HCT116 (cell line): ENCODE measurements around the gene ESRRG. TPM values are rescaled to one million over a fixed set of nuclear protein-coding genes. Genes with fewer than 3 reads are reported as not detected.

ENCODE experiments used
- ATAC-seq: fragments of 200-7000 bp; cut with Tn5 transposase; 2 replicates; pipeline ENCODE4 v1.9.1; 2020; ENCODE audit warnings: mild to moderate bottlenecking, moderate library complexity
- BruUV-seq: library from RNA; stranded (reverse); fragments of 400-500 nt; replicated peaks from 2 replicates; lab custom pipeline; 2021; lab: Mats Ljungman, UMichigan
- CTCF ChIA-PET: fragments of 300-600 bp; sonication (Branson Sonifier 250); formaldehyde crosslinking; loops from one replicate; lab custom pipeline; 2021; ENCODE audit warnings: antibody characterized with exemption; lab: Charles Lee
- POLR2A ChIA-PET: fragments of 300-600, 350-600 bp; sonication (Branson Sonifier 250); formaldehyde crosslinking; loops from one replicate; lab custom pipeline; 2021; ENCODE audit warnings: antibody characterized with exemption; lab: Charles Lee
- RAD21 ChIA-PET, 2 experiments: fragments of 300-600 bp; sonication (Branson Sonifier 250); formaldehyde crosslinking; loops; one replicate each; lab custom pipeline; 2023; ENCODE audit warnings: low total read pairs in 2 of 2; ENCODE audit not compliant: uncharacterized antibody in 2 of 2, unreplicated experiment in 2 of 2, low non-redundant PET in 1 of 2; lab: Charles Lee
- DNase-seq: peaks from one replicate; pipeline ENCODE4 v3.0.0-alpha.2; 2010; ENCODE audit warnings: low read depth, low spot score
- H2AFZ ChIP-seq: fragments of 200-600 bp; shearing (Covaris generic), sonication (generic); 2 replicates; pipeline ENCODE4 v1.6.1; 2017; ENCODE audit warnings: low read depth, mixed run types, mixed read lengths, antibody characterized with exemption, low read length; ENCODE audit not compliant: poor library complexity, severe bottlenecking
- H3K27ac ChIP-seq: 2 replicates; pipeline ENCODE4 v1.5.1; 2012; ENCODE audit warnings: low read depth, low read length
- H3K27me3 ChIP-seq: fragments of 200-600 bp; sonication (generic); 2 replicates; pipeline ENCODE4 v1.6.1; 2016; ENCODE audit warnings: mixed run types, low read length, mixed read lengths; ENCODE audit not compliant: insufficient read depth
- H3K36me3 ChIP-seq, 2 experiments: fragments of 200-500 bp in 1 of 2; fragments of 200-600 bp in 1 of 2; sonication (Bioruptor generic) in 1 of 2; sonication (generic) in 1 of 2; 2 replicates each; pipeline versions ENCODE4 v1.5.1 to v1.6.1; 2014 to 2016; ENCODE audit warnings: low read length in 2 of 2, inconsistent platforms in 1 of 2, mixed read lengths in 1 of 2, mixed run types in 1 of 2; ENCODE audit not compliant: insufficient read depth in 2 of 2, control insufficient read depth in 1 of 2
- H3K4me1 ChIP-seq, 2 experiments: fragments of 200-600 bp in 1 of 2; sonication (generic) in 1 of 2; 2 replicates each; pipeline versions ENCODE4 v1.5.1 to v1.6.1; 2012 to 2017; ENCODE audit warnings: low read length in 2 of 2, inconsistent platforms in 1 of 2, mild to moderate bottlenecking in 1 of 2, mixed read lengths in 1 of 2, mixed run types in 1 of 2, moderate library complexity in 1 of 2; ENCODE audit not compliant: insufficient read depth in 2 of 2, control insufficient read depth in 1 of 2
- H3K4me2 ChIP-seq: fragments of 200-600 bp; sonication (generic); 2 replicates; pipeline ENCODE4 v1.6.1; 2017; ENCODE audit warnings: mixed run types, low read length, mixed read lengths
- H3K4me3 ChIP-seq, 2 experiments: fragments of 200-600 bp in 1 of 2; sonication (generic) in 1 of 2; replicated peaks in 1 of 2; 2 replicates each; pipeline ENCODE4 v1.5.1; 2011 to 2016; ENCODE audit warnings: low read length in 2 of 2, control low read depth in 1 of 2, low read depth in 1 of 2, mild to moderate bottlenecking in 1 of 2, mixed read lengths in 1 of 2, mixed run types in 1 of 2
- H3K79me2 ChIP-seq: fragments of 200-600 bp; sonication (generic); 2 replicates; pipeline ENCODE4 v1.6.1; 2017; ENCODE audit warnings: mild to moderate bottlenecking, mixed run types, low read length, moderate library complexity, mixed read lengths; ENCODE audit not compliant: insufficient read depth
- H3K9ac ChIP-seq: fragments of 200-600 bp; sonication (generic); 2 replicates; pipeline ENCODE4 v1.6.1; 2016; ENCODE audit warnings: low read length, mixed read lengths
- H3K9me2 ChIP-seq: fragments of 200-600 bp; sonication (generic), shearing (Covaris generic); 2 replicates; pipeline ENCODE4 v1.6.1; 2017; ENCODE audit warnings: mixed run types, mild to moderate bottlenecking, moderate library complexity; ENCODE audit not compliant: insufficient read depth
- H3K9me3 ChIP-seq, 2 experiments: fragments of 200-500 bp in 1 of 2; fragments of 200-600 bp in 1 of 2; sonication (Bioruptor generic) in 1 of 2; sonication (generic) in 1 of 2; 2 replicates each; pipeline ENCODE4 v1.6.1; 2014 to 2017; ENCODE audit warnings: low read length in 2 of 2, mixed read lengths in 2 of 2, inconsistent platforms in 1 of 2, low read depth in 1 of 2, mild to moderate bottlenecking in 1 of 2, mixed run types in 1 of 2, moderate library complexity in 1 of 2; ENCODE audit not compliant: control insufficient read depth in 1 of 2, insufficient read depth in 1 of 2
- H4K20me1 ChIP-seq: fragments of 200-600 bp; sonication (generic), shearing (Covaris generic); 2 replicates; pipeline ENCODE4 v1.6.1; 2017; ENCODE audit warnings: mixed run types, mild to moderate bottlenecking, moderate library complexity; ENCODE audit not compliant: insufficient read depth
- CBX3 ChIP-seq: IDR thresholded peaks from 2 replicates; pipeline ENCODE4 v1.6.1; 2012; ENCODE audit warnings: low read depth
- CEBPB ChIP-seq: IDR thresholded peaks from 2 replicates; pipeline ENCODE4 v1.6.1; 2012; ENCODE audit warnings: low read depth
- CTCF ChIP-seq, 3 experiments: fragments of 200-600 bp in 1 of 3; sonication (generic) in 1 of 3; IDR thresholded peaks in 2 of 3; conservative IDR thresholded peaks in 1 of 3; 2 replicates each; pipeline ENCODE4 v1.5.1; 2012 to 2017; ENCODE audit warnings: low read depth in 2 of 3, low read length in 2 of 3, antibody characterized with exemption in 1 of 3, borderline replicate concordance in 1 of 3, control low read depth in 1 of 3, mild to moderate bottlenecking in 1 of 3, mixed read lengths in 1 of 3, mixed run types in 1 of 3, moderate library complexity in 1 of 3; ENCODE audit not compliant: insufficient read depth in 1 of 3
- EGR1 ChIP-seq: IDR thresholded peaks from 2 replicates; pipeline ENCODE4 v1.6.1; 2012; ENCODE audit warnings: low read depth
- EZH2phosphoT487 ChIP-seq: fragments of 200-600 bp; IDR thresholded peaks from 2 replicates; pipeline ENCODE4 v1.6.1; 2018; ENCODE audit warnings: antibody characterized with exemption, borderline replicate concordance
- FOSL1 ChIP-seq: IDR thresholded peaks from 2 replicates; pipeline ENCODE4 v1.6.1; 2012; ENCODE audit warnings: low read depth
- JUND ChIP-seq: IDR thresholded peaks from 2 replicates; pipeline ENCODE4 v1.6.1; 2012
- POLR2A ChIP-seq: IDR thresholded peaks from 2 replicates; pipeline ENCODE4 v1.7.0; 2011; ENCODE audit warnings: borderline replicate concordance; ENCODE audit not compliant: insufficient read depth, insufficient read length; ENCODE audit errors: extremely low read depth
- RAD21 ChIP-seq: IDR thresholded peaks from 2 replicates; pipeline ENCODE4 v1.6.1; 2012; ENCODE audit warnings: low read depth, mild to moderate bottlenecking
- REST ChIP-seq: IDR thresholded peaks from 2 replicates; pipeline ENCODE4 v1.6.1; 2012; ENCODE audit warnings: low read depth
- SIN3A ChIP-seq: IDR thresholded peaks from 2 replicates; pipeline ENCODE4 v1.6.1; 2012; ENCODE audit warnings: low read depth
- SP1 ChIP-seq: IDR thresholded peaks from 2 replicates; pipeline ENCODE4 v1.6.1; 2012; ENCODE audit warnings: low read depth
- SRF ChIP-seq: IDR thresholded peaks from 2 replicates; pipeline ENCODE4 v1.6.1; 2012; ENCODE audit warnings: low read depth
- TCF7L2 ChIP-seq: IDR thresholded peaks from 2 replicates; pipeline ENCODE4 v1.7.0; 2011; ENCODE audit warnings: borderline replicate concordance, inconsistent platforms; ENCODE audit not compliant: insufficient read depth, insufficient read length; ENCODE audit errors: extremely low read depth
- YY1 ChIP-seq: IDR thresholded peaks from 2 replicates; pipeline ENCODE4 v1.6.1; 2011; ENCODE audit warnings: low read length, low read depth, moderate library complexity, mild to moderate bottlenecking; ENCODE audit not compliant: insufficient replicate concordance; ENCODE audit errors: extremely low read depth
- ZBTB33 ChIP-seq: IDR thresholded peaks from 2 replicates; pipeline ENCODE4 v1.6.1; 2011; ENCODE audit warnings: mild to moderate bottlenecking, low read length, moderate library complexity; ENCODE audit not compliant: insufficient replicate concordance; ENCODE audit errors: extremely low read depth
- ZFX ChIP-seq: fragments of 450-650 bp; IDR thresholded peaks from 2 replicates; pipeline ENCODE4 v1.6.1; 2017
- ZNF274 ChIP-seq: fragments of 200-500 bp; sonication (Bioruptor generic); IDR thresholded peaks from 2 replicates; pipeline ENCODE4 v1.6.1; 2014; ENCODE audit warnings: mild to moderate bottlenecking, low read depth, low read length, inconsistent platforms
- intact Hi-C: fragments of 100-400 bp; cut with micrococcal nuclease; formaldehyde crosslinking; loops from 2 replicates; pipeline ENCODE4 v1.10.0; 2022
- total RNA-seq: library from RNA; stranded (reverse); gene quantifications from one replicate; pipeline ENCODE4 v1.2.1, GENCODE V29; 2021; ENCODE audit not compliant: unreplicated experiment
- TF ChIP-seq, protein P1 (sequence below): IDR thresholded peaks from 2 replicates; pipeline ENCODE4 v1.6.1; 2012
- TF ChIP-seq, protein P2 (sequence below): IDR thresholded peaks from 2 replicates; pipeline ENCODE4 v1.6.1; 2012

ESRRG gene
- total RNA-seq, 1 experiment from 2014 or later, result not detected

DNA sequence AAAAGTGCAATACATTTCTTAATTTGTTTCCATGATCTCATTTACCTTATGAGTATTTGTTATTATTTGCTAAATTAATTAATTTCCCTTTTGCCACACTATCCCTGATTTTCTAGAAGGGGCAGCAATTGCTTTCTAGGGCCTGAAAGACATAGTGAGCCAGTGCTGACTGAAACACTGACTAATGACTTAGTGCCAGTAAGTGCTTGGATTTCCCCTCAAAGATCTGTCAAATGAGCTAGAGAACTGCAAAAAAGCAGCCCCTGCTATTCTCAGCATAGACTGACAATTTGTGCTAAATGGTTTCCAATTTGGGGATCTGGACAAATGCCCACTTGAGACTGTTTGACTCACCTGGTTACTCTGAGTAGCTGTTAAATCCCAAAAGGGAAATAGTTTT lies 264.4 kb downstream of the ESRRG start:
- Histone ChIP-seq H4K20me1 (no peaks in the 10 kb centered on the region), H3K4me1 (no peaks in the 10 kb centered on the region), H3K79me2 (no peaks in the 10 kb centered on the region), H3K9ac (no peak overlapping the region), H3K9me2 (no peaks in the 10 kb centered on the region), H3K36me3 (no peaks in the 10 kb centered on the region), H3K27ac (no peak overlapping the region), H3K9me3 (no peaks in the 10 kb centered on the region), H2AFZ (no peak overlapping the region), H3K27me3 (no peaks in the 10 kb centered on the region), H3K4me2 (no peak overlapping the region), H3K4me3 (no peak overlapping the region)
- no peak for DNase-seq
- ChIA-PET POLR2A (no interaction called here), CTCF (no interaction called here), RAD21 (no interaction called here)
- no TSS peak for BruUV-seq
- intact Hi-C loops, result no loop called here
- ATAC-seq, result no peak
- no peak for TF ChIP-seq SIN3A
- TF ChIP-seq SRF, result no peak
- TF ChIP-seq RAD21, result no peak
- TF ChIP-seq CBX3, result no peak
- no peak for TF ChIP-seq REST
- no peak for TF ChIP-seq ZFX
- no peak for TF ChIP-seq CEBPB
- TF ChIP-seq JUND, result no peak
- no peak for TF ChIP-seq EGR1
- TF ChIP-seq, protein P1, sequence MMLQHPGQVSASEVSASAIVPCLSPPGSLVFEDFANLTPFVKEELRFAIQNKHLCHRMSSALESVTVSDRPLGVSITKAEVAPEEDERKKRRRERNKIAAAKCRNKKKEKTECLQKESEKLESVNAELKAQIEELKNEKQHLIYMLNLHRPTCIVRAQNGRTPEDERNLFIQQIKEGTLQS, result no peak
- no peak for TF ChIP-seq YY1
- no peak for TF ChIP-seq ZBTB33
- no peak for TF ChIP-seq TCF7L2
- TF ChIP-seq POLR2A, result no peak
- TF ChIP-seq SP1, result no peak
- no peak for TF ChIP-seq EZH2phosphoT487
- TF ChIP-seq ZNF274, result no peak
- TF ChIP-seq, protein P2, sequence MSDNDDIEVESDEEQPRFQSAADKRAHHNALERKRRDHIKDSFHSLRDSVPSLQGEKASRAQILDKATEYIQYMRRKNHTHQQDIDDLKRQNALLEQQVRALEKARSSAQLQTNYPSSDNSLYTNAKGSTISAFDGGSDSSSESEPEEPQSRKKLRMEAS, result no peak
- no peak for TF ChIP-seq CTCF (IDR thresholded peaks at IDR 0.05 in 2 of 3, conservative IDR thresholded peaks at IDR 0.05 in 1 of 3; ENCODE audit: borderline replicate concordance in 1 of 3, insufficient read depth in 1 of 3, low read depth in 2 of 3, low read length in 2 of 3)
- TF ChIP-seq FOSL1, result no peak
